Measurements from ENCODE around the gene SLC25A34.

DNA sequence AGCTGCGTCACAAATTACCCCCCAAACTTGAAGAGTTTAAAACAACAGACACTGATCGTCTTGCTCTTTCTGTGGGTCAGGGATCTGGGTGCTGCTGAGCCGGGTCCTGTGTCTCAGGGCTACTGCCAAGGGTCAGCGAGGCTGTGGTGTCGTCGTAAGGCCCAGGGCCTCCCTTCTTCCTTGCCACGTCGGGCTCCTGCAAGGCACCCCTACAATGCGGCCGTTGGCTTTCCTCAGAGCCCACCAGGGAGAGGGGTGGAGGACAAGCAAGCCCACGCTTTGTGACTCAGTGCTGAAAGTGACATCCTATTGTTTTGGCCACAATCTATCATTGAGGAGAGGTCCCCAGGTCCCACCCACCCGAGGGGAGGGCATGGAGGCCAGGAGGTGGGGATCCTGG is 14.9 kb downstream of the SLC25A34 start:
- TF ChIP-seq CTCF (IDR thresholded peaks at IDR 0.05), result no peak
- TF ChIP-seq POLR2A (IDR thresholded peaks at IDR 0.05), result no peak
